Measurements from ENCODE around the gene VAV1.

DNA sequence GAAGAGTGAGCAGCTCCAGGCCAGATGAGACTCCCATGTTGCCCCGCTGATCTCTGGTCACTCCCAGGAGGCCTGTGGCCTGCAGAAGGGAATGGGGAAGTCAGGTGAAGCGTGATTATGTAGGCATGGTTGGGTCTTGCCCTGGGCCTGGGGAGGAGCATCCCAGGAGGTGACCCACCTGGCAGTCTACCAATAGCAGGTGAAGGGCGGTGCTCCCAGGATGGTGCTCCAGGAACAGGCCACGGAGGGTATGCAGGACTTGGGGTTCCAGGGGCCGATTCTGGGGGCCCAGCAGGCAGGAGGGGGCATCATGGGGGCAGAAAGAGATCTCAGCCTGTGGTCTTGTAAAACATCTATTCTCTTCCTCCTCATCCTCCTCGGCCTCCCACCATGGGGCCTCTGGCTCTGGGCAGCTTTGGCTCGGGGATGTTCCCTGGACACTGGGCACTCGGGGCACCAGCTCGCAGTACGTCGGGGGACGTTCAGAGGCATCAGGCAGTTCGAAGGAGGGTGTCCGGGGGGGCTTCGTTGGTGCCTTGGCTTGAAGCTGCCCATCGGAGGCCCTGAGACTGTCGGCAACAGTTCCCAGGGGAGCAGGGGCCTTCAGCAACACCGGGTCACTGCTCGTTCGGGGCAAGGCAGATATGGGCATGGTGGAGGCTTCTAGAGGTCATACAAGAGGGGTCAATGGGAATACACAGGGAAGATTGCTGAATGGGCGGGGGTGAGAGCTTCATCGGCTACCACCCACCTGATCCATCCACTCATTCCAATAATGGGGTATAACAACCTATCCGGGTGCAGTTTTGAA lies 17.6 kb upstream of the VAV1 start:
- TF ChIP-seq, protein P1, sequence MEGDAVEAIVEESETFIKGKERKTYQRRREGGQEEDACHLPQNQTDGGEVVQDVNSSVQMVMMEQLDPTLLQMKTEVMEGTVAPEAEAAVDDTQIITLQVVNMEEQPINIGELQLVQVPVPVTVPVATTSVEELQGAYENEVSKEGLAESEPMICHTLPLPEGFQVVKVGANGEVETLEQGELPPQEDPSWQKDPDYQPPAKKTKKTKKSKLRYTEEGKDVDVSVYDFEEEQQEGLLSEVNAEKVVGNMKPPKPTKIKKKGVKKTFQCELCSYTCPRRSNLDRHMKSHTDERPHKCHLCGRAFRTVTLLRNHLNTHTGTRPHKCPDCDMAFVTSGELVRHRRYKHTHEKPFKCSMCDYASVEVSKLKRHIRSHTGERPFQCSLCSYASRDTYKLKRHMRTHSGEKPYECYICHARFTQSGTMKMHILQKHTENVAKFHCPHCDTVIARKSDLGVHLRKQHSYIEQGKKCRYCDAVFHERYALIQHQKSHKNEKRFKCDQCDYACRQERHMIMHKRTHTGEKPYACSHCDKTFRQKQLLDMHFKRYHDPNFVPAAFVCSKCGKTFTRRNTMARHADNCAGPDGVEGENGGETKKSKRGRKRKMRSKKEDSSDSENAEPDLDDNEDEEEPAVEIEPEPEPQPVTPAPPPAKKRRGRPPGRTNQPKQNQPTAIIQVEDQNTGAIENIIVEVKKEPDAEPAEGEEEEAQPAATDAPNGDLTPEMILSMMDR (IDR thresholded peaks at IDR 0.05): no peak
- TF ChIP-seq EZH2 (IDR thresholded peaks at IDR 0.05; ENCODE audit: borderline replicate concordance, insufficient read depth, low read depth, low read length, poor library complexity, severe bottlenecking): no peak
